Measurements from ENCODE around the gene ARMC5.
A peak's percentile ranks its signal among the peaks of the same experiment; 100 is the strongest.
"Not testable (repeated sequence)": the region's sequence is repeated elsewhere in the genome, so short reads cannot be mapped to it uniquely, and the experiment has no call there.

The ARMC5 gene

GRCh38 chr16:31502981-31503380 is 43.7 kb downstream of the ARMC5 start:
- no peak for DNase-seq

- DNase-seq: not testable (repeated sequence)
Observed at GRCh38 chr16:31503555-31503954, 44.3 kb downstream of the ARMC5 start.

DNA sequence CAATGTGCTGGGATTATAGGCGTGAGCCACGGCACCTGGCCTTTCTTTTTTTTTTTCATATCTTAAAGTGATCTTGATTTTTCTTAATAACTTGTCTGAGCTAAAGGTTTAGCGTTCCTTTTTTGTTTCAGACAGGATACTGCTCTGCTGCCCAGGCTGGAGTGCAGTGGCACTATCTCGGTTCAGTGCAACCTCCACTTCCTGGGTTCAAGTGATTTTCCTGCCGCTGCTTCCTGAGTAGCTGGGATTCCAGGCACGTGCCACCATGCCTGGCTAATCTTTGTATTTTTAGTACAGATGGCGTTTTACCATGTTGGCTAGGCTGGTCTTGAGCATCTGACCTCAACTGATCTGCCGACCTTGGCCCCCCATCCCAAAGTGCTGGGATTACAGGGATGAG is 44.9 kb downstream of the ARMC5 start:
- DNase-seq: no peak

GRCh38 chr16:31505483-31505882 is 46.2 kb downstream of the ARMC5 start:
- no peak for DNase-seq

DNA sequence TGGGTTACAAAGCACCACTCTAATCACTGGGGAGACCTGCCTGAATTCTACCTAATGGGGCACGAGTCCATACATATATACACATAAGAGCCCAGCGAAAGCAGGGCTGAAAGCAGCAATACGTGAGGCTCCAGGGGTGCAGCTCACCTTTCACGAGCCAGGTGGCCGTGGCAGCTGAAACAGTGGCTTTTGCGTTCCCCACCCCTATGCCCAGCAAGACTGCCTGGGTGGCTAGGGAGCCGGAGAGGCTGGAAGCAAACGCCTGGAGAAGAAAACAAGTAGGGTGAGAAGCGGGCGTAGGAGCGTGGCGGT is 48.3 kb downstream of the ARMC5 start:
- DNase-seq: no peak

GRCh38 chr16:31507929-31508705 is 48.8 kb downstream of the ARMC5 start, which contains the start of gene RUSF1:
RUSF1 (minus strand) TSS chr16:31508391; CDS start chr16:31508373, 18 bp downstream.
- peak; percentile 89 for DNase-seq

DNA sequence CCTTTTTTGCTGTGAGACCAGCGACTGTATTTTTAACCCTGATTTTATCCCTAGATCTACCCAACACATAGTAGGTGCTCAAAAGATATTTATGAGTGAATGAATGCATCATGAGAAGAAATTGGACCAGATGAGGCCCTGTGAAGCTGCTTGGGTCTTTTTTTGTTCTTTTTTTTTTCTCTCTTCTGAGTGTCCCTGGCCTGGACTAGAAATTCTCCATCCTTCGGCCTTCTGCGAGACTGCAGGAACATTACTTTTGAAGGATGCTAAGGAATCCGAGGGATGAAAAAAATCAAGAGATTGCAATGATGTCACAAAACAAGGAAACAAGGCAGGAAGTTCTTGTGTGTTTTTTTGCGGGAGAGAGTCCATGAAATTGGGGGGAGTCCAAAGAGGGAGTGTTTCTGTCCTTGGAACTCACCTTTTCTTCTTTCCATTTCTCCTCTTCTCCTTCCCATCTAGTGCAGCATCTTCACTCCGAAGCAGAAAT is 49.5 kb downstream of the ARMC5 start:
- no peak for DNase-seq

GRCh38 chr16:31513126-31513525 is 53.8 kb downstream of the ARMC5 start:
- DNase-seq: no peak

- no peak for DNase-seq
Observed at GRCh38 chr16:31513884-31514283, 54.6 kb downstream of the ARMC5 start.
